H9 (cell line): ENCODE results near the gene CHAF1A. TPM values are rescaled to one million over a fixed set of nuclear protein-coding genes. Genes with fewer than 3 reads are reported as not detected.

ENCODE experiments used
- DNase-seq: peaks from one replicate; pipeline ENCODE4 v3.0.0-alpha.2; 2017
- H2AFZ ChIP-seq: one replicate; pipeline ENCODE4 v1.6.1; 2013; ENCODE audit warnings: mild to moderate bottlenecking, low read length, control low read depth, moderate library complexity
- H2AK5ac ChIP-seq: 2 replicates; pipeline ENCODE4 v1.6.1; 2013; ENCODE audit warnings: low read length, control low read depth, mixed read lengths; ENCODE audit not compliant: insufficient read length
- H2BK120ac ChIP-seq: one replicate; pipeline ENCODE4 v1.6.1; 2013; ENCODE audit warnings: low read depth, mild to moderate bottlenecking, low read length, control low read depth, inconsistent platforms; ENCODE audit not compliant: poor library complexity, severe bottlenecking
- H2BK12ac ChIP-seq: 2 replicates; pipeline ENCODE4 v1.6.1; 2013; ENCODE audit warnings: low read length, control low read depth, mixed read lengths, low read depth; ENCODE audit not compliant: insufficient read length
- H2BK15ac ChIP-seq: 2 replicates; pipeline ENCODE4 v1.6.1; 2013; ENCODE audit warnings: low read depth, low read length, control low read depth
- H2BK20ac ChIP-seq: one replicate; pipeline ENCODE4 v1.6.1; 2013; ENCODE audit warnings: low read depth, mild to moderate bottlenecking, low read length, control low read depth, inconsistent platforms; ENCODE audit not compliant: poor library complexity, severe bottlenecking
- H2BK5ac ChIP-seq: 2 replicates; pipeline ENCODE4 v1.6.1; 2013; ENCODE audit warnings: low read length, control low read depth, mixed read lengths; ENCODE audit not compliant: insufficient read length
- H3K14ac ChIP-seq: 2 replicates; pipeline ENCODE4 v1.6.1; 2013; ENCODE audit warnings: low read length, control low read depth; ENCODE audit not compliant: insufficient read depth
- H3K18ac ChIP-seq: 2 replicates; pipeline ENCODE4 v1.6.1; 2013; ENCODE audit warnings: low read depth, mild to moderate bottlenecking, mixed read lengths, low read length, control low read depth; ENCODE audit not compliant: insufficient read length
- H3K23ac ChIP-seq: 2 replicates; pipeline ENCODE4 v1.6.1; 2013; ENCODE audit warnings: low read length, control low read depth, mixed read lengths, low read depth; ENCODE audit not compliant: insufficient read length
- H3K23me2 ChIP-seq: 2 replicates; pipeline ENCODE4 v1.6.1; 2013; ENCODE audit warnings: low read depth, mild to moderate bottlenecking, mixed read lengths, low read length, control low read depth; ENCODE audit not compliant: insufficient read length, poor library complexity, severe bottlenecking
- H3K27ac ChIP-seq: 2 replicates; pipeline ENCODE4 v1.5.1; 2013; ENCODE audit warnings: low read length, control low read depth, mixed read lengths, low read depth; ENCODE audit not compliant: insufficient read length
- H3K27me3 ChIP-seq: 2 replicates; pipeline ENCODE4 v1.6.1; 2013; ENCODE audit warnings: low read length, control low read depth, inconsistent platforms; ENCODE audit not compliant: insufficient read depth
- H3K4ac ChIP-seq: 2 replicates; pipeline ENCODE4 v1.6.1; 2013; ENCODE audit warnings: low read depth, mild to moderate bottlenecking, control low read depth, inconsistent platforms, low read length, moderate library complexity
- H3K4me1 ChIP-seq: 2 replicates; pipeline ENCODE4 v1.6.1; 2013; ENCODE audit warnings: low read length, control low read depth, inconsistent platforms; ENCODE audit not compliant: insufficient read depth
- H3K4me2 ChIP-seq: 2 replicates; pipeline ENCODE4 v1.6.1; 2013; ENCODE audit warnings: low read length, control low read depth, mixed read lengths; ENCODE audit not compliant: insufficient read length, insufficient read depth
- H3K56ac ChIP-seq: 2 replicates; pipeline ENCODE4 v1.6.1; 2013; ENCODE audit warnings: low read depth, mild to moderate bottlenecking, mixed read lengths, low read length, control low read depth; ENCODE audit not compliant: insufficient read length
- H3K79me1 ChIP-seq: 2 replicates; pipeline ENCODE4 v1.6.1; 2013; ENCODE audit warnings: low read depth, mild to moderate bottlenecking, moderate library complexity, low read length, control low read depth, inconsistent platforms; ENCODE audit not compliant: insufficient read depth, poor library complexity, severe bottlenecking
- H3K79me2 ChIP-seq: 2 replicates; pipeline ENCODE4 v1.6.1; 2013; ENCODE audit warnings: low read length, control low read depth, inconsistent platforms; ENCODE audit not compliant: insufficient read depth
- H3K9ac ChIP-seq: 2 replicates; pipeline ENCODE4 v1.6.1; 2013; ENCODE audit warnings: low read length, control low read depth, mixed read lengths; ENCODE audit not compliant: insufficient read length; ENCODE audit errors: extremely low read depth
- H3K9me3 ChIP-seq: one replicate; pipeline ENCODE4 v1.6.1; 2013; ENCODE audit warnings: low read depth, low read length, inconsistent platforms; ENCODE audit not compliant: control insufficient read depth
- H3T11ph ChIP-seq: one replicate; pipeline ENCODE4 v1.6.1; 2013; ENCODE audit warnings: mild to moderate bottlenecking, low read length, control low read depth, inconsistent platforms
- H4K20me1 ChIP-seq: one replicate; pipeline ENCODE4 v1.6.1; 2013; ENCODE audit not compliant: control insufficient read depth, insufficient read length, insufficient read depth
- H4K5ac ChIP-seq: 2 replicates; pipeline ENCODE4 v1.6.1; 2013; ENCODE audit warnings: low read depth, mild to moderate bottlenecking, mixed read lengths, low read length, control low read depth; ENCODE audit not compliant: insufficient read length
- H4K8ac ChIP-seq: replicated peaks from 2 replicates; pipeline ENCODE4 v1.6.1; 2013; ENCODE audit warnings: low read length, control low read depth, mixed read lengths, low read depth; ENCODE audit not compliant: insufficient read length
- H4K91ac ChIP-seq: 2 replicates; pipeline ENCODE4 v1.6.1; 2013; ENCODE audit warnings: low read depth, mild to moderate bottlenecking, moderate library complexity, mixed read lengths, low read length, control low read depth; ENCODE audit not compliant: insufficient read length
- H3K27ac Mint-ChIP-seq, 3 experiments: 2 replicates in 2 of 3; 3 replicates in 1 of 3; pipeline ENCODE4 v1.8.0; 2020 to 2021; ENCODE audit warnings: mixed read lengths in 3 of 3, mild to moderate bottlenecking in 1 of 3, moderate library complexity in 1 of 3
- H3K27me3 Mint-ChIP-seq: 2 replicates; pipeline ENCODE4 v1.8.0; 2021; ENCODE audit warnings: low read depth, mild to moderate bottlenecking, moderate library complexity, mixed read lengths
- H3K36me3 Mint-ChIP-seq, 3 experiments: 2 replicates in 2 of 3; 3 replicates in 1 of 3; pipeline ENCODE4 v1.8.0; 2020 to 2021; ENCODE audit warnings: low read depth in 3 of 3, mixed read lengths in 3 of 3; ENCODE audit not compliant: insufficient read depth in 1 of 3
- H3K4me1 Mint-ChIP-seq, 2 experiments: 2 replicates each; pipeline ENCODE4 v1.8.0; 2020; ENCODE audit warnings: mixed read lengths in 2 of 2
- H3K4me3 Mint-ChIP-seq, 2 experiments: 2 replicates in 1 of 2; 3 replicates in 1 of 2; pipeline ENCODE4 v1.8.0; 2020 to 2021; ENCODE audit warnings: mild to moderate bottlenecking in 2 of 2, mixed read lengths in 2 of 2, moderate library complexity in 1 of 2
- H3K9me3 Mint-ChIP-seq, 2 experiments: 2 replicates in 1 of 2; 3 replicates in 1 of 2; pipeline ENCODE4 v1.8.0; 2020; ENCODE audit warnings: mild to moderate bottlenecking in 2 of 2, mixed read lengths in 2 of 2, moderate library complexity in 1 of 2
- CTCF ChIP-seq: fragments of 200-600 bp; sonication (generic); conservative IDR thresholded peaks from 3 replicates; pipeline ENCODE4 v1.8.0; 2021; ENCODE audit warnings: antibody characterized with exemption, mild to moderate bottlenecking
- WGBS: extraction: QIAGEN DNeasy Blood & Tissue Kit; methylation state at CpG from one replicate; pipeline ENCODE4 v1.1.7; 2013; ENCODE audit warnings: missing lambda C conversion rate, low lambda C conversion rate, mixed read lengths; ENCODE audit not compliant: insufficient read length; ENCODE audit errors: extremely low coverage; 5-methylcytosine and 5-hydroxymethylcytosine counted together
- total RNA-seq: library from RNA; stranded (reverse); gene quantifications from 2 replicates; pipeline ENCODE4 v1.2.1, GENCODE V29; 2021

Gene CHAF1A
- total RNA-seq, 1 experiment from 2014 or later = 143 TPM

GRCh38 chr19:4456476-4456842 is 54.0 kb downstream of the CHAF1A start:
- no peak for TF ChIP-seq CTCF
- Histone ChIP-seq H4K5ac (no peak overlapping the region), H3K23me2 (peaks cover 9% of the 10 kb centered on the region), H3K56ac (no peak overlapping the region), H2BK5ac (no peak overlapping the region), H2BK15ac (no peak overlapping the region), H3K14ac (peak overlapping the region; percentile 63; the same call in 1 of the 2 replicates), H3K27ac (no peak overlapping the region), H3K9ac (peak overlapping the region; percentile 25), H3K79me1 (no peaks in the 10 kb centered on the region), H4K20me1 (peaks cover 4% of the 10 kb centered on the region), H4K8ac (no peak overlapping the region), H3K9me3 (no peaks in the 10 kb centered on the region), H3K79me2 (no peaks in the 10 kb centered on the region; the same call in 1 of the 2 replicates), H4K91ac (no peak overlapping the region), H3K4ac (no peak overlapping the region), H3K4me1 (no peaks in the 10 kb centered on the region), H3T11ph (no peak overlapping the region), H3K18ac (no peak overlapping the region), H2BK120ac (no peak overlapping the region), H2BK20ac (no peak overlapping the region), H3K4me2 (peak overlapping the region; percentile 87), H2AK5ac (no peak overlapping the region), H2AFZ (no peak overlapping the region), H3K27me3 (no peaks in the 10 kb centered on the region), H2BK12ac (no peak overlapping the region), H3K23ac (no peak overlapping the region)
- Mint-ChIP-seq H3K9me3 (peaks cover 0 to 3% of the 10 kb centered on the region in 2 experiments; a peak in 1 of 5 replicates), H3K36me3 (peaks cover 2 to 14% (median 5%) of the 10 kb centered on the region in 3 experiments; a peak in 3 of 7 replicates), H3K27me3 (peaks cover 9% of the 10 kb centered on the region), H3K27ac (peak overlapping the region; percentile 26 to 96 (median 78); a peak in 3 of 7 replicates), H3K4me3 (peak overlapping the region; percentile 83 to 85), H3K4me1 (peaks cover 10 to 14% of the 10 kb centered on the region in 2 experiments)
- peak; percentile 51 for DNase-seq
- WGBS = no CpG with 5 or more reads among the region's 9 CpGs
